ENCODE results near the gene DENND6B.
"Not testable (repeated sequence)": the region's sequence is repeated elsewhere in the genome, so short reads cannot be mapped to it uniquely, and the experiment has no call there.

The DENND6B gene

DNA sequence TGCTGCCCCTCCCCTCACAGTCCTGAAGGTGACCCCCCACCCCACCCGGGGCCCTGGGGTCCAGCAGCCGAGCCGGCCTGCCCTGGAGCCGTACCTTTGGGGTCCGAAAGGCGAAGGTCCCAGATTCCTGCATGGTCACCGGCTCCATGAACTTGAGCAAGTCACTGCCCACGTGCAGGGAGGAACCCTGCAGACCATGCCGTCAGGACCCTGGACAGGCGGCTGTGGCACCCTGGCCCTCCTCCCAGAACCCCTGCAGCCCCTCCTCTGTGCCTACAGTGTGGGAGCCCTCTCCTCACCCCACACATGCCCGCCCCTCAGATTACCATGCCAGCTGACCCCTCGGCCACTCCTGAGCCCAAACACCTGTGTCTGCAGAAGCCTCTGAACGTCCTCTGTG lies 42.3 kb downstream of the DENND6B start:
- no peak for DNase-seq

DNA sequence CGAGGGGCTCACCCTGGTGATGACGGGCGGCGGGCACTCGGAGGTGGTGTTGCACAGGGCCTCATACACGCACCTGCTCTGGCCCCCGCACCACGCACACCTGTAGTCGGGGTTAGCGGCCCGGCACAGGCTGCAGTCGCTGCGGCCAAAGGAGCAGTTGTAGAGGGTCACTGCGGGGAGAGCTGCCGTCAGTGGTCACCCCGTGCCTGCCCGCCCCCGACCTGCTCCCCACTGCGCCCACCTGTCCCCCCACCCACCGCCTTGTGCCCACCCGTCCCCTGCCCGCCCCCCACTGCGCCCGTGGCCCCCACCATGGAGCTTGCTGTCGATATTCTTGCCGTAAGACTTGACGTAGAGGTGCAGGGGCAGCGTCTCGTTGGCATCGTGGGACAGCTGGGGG lies 43.0 kb downstream of the DENND6B start:
- DNase-seq = no peak

- peak; percentile 88 for DNase-seq
These were observed 44.3 kb downstream of the DENND6B start for GRCh38 chr22:50282361-50283155.

- peak; percentile 30 for DNase-seq
These were observed 44.9 kb downstream of the DENND6B start for GRCh38 chr22:50281957-50282356.

GRCh38 chr22:50281384-50281760 lies 45.4 kb downstream of the DENND6B start:
- DNase-seq = no peak

GRCh38 chr22:50280708-50281383 lies 46.0 kb downstream of the DENND6B start:
- DNase-seq = no peak

DNA sequence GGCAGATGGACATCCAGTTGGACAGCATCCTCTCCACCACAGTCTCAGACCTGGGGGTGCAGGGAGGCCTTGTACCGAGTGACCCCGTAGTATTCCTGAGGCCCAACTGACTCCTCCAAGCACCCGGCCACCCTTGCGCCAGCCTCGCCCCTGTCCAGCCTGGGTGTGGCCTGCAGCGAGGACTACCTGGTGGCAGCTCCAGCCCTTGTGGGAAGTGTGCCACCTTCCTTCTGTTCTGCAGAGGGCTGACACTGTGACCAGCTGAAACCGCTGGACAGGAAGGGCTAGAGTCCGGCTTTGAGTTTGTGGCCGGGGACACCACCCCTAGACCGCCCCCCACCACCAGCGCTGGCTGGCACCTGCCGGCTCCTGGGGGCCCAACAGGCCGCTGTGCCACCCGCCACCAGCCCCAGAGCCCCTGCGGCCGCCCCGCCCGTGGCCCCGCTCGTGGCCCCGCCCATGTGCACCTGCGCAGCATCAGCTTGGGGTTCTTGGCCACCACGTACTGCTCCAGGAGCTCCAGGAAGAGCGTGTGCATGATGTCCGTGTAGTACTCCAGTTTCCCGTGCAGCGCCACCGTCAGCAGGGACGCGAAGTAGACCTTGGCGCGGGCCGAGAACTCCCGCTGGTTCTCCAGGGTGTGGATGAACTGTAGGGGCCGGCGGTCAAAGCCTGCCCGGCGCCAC lies 46.6 kb downstream of the DENND6B start:
- DNase-seq = no peak

GRCh38 chr22:50278956-50279619 lies 47.7 kb downstream of the DENND6B start:
- no peak for DNase-seq

DNA sequence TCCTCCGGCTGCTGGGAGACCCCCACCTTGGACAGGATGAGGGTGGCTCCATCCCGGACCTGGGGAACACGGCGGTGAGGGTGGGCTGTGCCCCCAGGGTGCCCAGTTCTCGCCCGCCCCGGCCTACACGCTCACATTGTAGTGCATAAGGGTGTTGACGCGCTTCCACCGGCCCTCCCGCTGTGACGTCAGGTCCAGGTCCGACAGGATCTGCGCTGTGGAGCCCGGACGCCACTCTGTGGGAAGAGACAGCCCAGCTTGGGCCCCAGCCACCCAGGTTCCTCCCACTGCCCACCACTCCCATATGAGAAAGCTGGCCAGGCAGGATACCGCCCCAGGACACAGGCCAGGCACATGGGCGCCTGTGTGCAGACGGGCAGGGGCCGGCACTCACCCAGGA lies 48.4 kb downstream of the DENND6B start:
- DNase-seq = no peak

DNA sequence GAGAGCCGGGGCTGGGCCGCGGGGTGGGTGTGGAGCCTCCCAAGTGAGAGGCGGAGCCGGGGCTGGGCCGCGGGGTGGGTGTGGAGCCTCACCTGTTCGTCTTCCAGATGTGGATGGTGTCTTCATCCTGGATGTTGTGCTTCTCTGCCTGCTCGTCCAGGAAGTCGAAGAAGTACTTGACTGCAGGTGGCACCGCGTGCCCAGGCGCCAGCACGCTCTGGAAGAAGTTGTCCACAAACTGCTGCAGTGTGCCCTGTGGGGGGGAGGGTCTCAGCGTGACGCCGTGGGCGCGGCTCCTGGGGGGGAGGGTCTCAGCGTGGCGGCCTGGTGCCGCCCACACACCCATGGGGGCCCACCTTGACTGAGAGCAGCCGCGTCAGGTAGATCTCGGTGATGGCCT lies 49.1 kb downstream of the DENND6B start:
- DNase-seq = peak; percentile 42

- DNase-seq = peak; percentile 76
These were observed 50.7 kb downstream of the DENND6B start for GRCh38 chr22:50276143-50276542.

- DNase-seq = no peak
These were observed 51.4 kb downstream of the DENND6B start for GRCh38 chr22:50275181-50276055.

DNA sequence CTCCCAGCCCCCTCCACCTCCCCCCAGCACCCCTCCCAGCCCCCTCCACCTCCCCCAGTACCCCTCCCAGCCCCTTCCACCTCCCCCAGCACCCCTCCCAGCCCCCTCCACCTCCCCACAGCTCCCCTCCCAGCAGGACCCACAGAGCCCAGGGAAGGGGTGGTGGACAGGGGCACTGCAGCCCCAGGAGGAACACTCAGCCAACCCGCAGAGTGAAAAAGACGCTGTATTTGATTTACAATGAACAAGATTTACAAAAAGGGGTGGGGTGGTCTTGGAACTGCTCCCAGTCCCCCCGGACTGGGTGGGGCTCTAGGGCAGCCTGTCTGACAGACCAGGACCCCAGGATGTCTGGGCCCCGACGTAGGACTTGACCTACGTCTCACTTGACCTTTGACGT lies 52.0 kb downstream of the DENND6B start:
- no peak for DNase-seq

DNA sequence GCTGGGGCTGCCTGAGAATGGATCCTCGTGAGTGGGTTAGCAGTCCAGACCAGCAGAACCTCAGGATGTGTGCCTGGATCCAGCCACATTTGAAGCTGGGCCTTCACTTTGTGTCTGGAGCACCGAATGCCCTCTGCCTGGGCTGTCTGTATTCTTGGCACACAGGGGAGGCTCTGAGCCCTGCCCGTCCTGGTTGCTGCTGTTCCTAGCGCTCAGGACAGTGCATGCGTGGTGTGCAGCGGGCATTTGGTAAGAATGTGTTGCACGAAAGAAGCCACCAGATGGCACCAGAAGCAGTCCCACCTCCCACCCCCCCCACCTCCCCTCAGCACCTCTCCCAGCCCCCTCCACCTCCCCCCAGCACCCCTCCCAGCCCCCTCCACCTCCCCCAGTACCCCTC lies 52.5 kb downstream of the DENND6B start:
- peak; percentile 79 for DNase-seq

GRCh38 chr22:50273781-50274180 lies 53.0 kb downstream of the DENND6B start:
- DNase-seq = not testable (repeated sequence)

DNA sequence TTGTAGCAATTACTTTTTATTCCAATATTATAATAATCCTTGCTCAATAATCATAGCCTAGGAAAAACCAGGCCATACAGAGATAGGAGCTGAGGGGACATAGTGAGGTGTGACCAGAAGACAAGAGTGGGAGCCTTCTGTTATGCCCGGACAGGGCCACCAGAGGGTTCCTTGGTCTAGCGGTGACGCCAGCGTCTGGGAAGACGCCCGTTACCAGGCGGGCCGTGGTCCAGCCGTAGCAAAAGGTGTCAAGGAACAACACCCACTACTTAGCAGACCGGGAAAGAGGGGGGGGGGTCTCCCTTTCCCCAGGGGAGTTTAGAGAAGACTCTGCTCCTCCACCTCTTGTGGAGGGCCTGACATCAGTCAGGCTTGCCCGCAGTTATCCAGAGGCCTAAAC lies 53.5 kb downstream of the DENND6B start:
- not testable (repeated sequence) for DNase-seq

- DNase-seq = peak; percentile 42
These were observed 54.6 kb downstream of the DENND6B start for GRCh38 chr22:50272044-50272802.

DNA sequence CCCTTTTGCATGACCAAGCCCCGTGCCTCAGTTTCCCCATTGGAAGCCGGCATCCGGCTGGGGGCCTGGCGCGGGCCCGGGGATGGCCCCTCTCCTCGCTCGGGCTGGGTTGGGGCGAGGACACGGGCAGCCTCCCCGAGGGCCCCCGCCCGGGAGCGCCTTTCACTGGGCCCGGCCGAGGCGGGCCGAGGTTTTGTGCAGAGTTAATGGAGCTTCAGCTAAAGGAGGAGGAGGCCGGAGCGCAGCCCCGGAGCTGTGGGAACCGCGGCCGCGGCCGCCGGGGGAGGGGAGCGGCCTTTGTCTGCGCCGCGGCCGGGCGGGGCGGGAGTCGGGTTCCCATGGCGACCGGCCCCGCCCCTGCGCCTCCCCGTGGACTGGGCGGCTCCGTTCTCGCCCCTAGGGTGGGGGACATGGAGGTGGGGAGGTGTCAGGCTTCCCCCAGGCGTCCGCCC lies 55.3 kb downstream of the DENND6B start:
- DNase-seq = peak; percentile 83

- peak; percentile 73 for DNase-seq
These were observed 56.0 kb downstream of the DENND6B start for GRCh38 chr22:50270666-50271394.

DNA sequence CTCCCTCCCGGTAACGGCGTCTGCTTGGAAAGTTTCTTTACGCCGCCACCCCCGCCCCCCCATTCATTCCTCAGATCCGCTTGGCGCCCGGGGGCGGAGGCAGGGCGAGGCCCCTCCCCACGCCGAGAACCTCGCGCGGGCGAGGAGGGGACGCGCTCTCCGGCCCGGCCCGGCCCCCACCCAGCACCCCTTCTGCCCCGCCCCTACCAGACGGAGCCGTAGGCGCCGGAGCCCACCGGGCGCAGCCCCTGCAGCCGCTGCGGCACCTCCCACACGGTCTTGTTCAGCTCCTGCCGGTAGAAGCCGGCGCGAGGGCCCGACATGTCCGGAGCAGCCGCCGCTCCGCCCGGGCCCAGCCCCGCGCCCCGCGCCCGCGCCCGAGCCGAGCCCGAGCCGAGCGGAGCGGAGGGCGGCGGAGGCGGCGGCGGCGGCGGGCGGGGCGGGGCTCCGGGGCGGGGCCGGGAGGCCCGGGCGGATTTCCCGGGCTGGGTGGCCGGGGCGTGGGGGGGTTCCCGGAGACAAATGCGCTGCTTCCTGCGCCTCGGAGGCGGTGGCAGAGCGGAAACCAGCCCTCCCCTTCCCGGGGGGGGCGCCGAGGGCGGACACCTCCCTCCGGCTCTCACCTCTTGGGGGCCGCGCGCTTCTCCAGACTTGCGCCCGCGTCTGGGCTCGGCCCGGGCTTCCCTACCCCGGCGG lies 56.7 kb downstream of the DENND6B start, which contains the start of gene MAPK11:
Gene MAPK11, minus strand, starts transcription at position 411 of the 696 bp plus-strand sequence. Its CDS starts 88 bp downstream, at position 323.
- DNase-seq = peak; percentile 80

Data from DMS53 (cell line).